ENCODE results near the gene MLXIP. TPM values are rescaled to one million over a fixed set of nuclear protein-coding genes. Genes with fewer than 3 reads are reported as not detected.

Gene MLXIP
- total and polyA plus RNA-seq, 12 donors, result 13.7 to 98.1 (median 40.1) TPM

GRCh38 chr12:122097584-122097926, 19.0 kb downstream of the MLXIP start:
- peaks cover 54 to 71% of the 10 kb centered on the region in 2 donors for H3K4me1 ChIP-seq (replicated peaks in 1 of 2)
- DNase-seq, result no peak
- peak overlapping the region; percentile 58 to 94 (median 80) for H3K27ac ChIP-seq
- TF ChIP-seq POLR2A (IDR thresholded peaks at IDR 0.05), result no peak
- TF ChIP-seq CTCF (IDR thresholded peaks at IDR 0.05), result no peak
- H3K36me3 ChIP-seq (replicated peaks in 1 of 2), result no peaks in the 10 kb centered on the region
- H3K9me3 ChIP-seq (replicated peaks in 1 of 3), result no peaks in the 10 kb centered on the region
- no peak overlapping the region for H3K4me3 ChIP-seq
- H3K27me3 ChIP-seq, result no peaks in the 10 kb centered on the region
- intact Hi-C loops (cut with DNase I), result no loop called here
- WGBS, 4 donors, result 7 to 36% (median 22%) methylated on average over 2 of the region's 2 CpGs

- Histone ChIP-seq H3K4me3 (no peak overlapping the region), H3K27ac (peak overlapping the region; percentile 58 to 94 (median 80)), H3K27me3 (no peaks in the 10 kb centered on the region), H3K4me1 (replicated peaks in 1 of 2) (peaks cover 54 to 71% of the 10 kb centered on the region in 2 donors), H3K36me3 (replicated peaks in 1 of 2) (no peaks in the 10 kb centered on the region), H3K9me3 (replicated peaks in 1 of 3) (no peaks in the 10 kb centered on the region)
- WGBS, 4 donors, result 9 to 20% (median 17%) methylated on average over 8 to 10 of the region's 10 CpGs
- TF ChIP-seq POLR2A (IDR thresholded peaks at IDR 0.05), result peak in 1 of 2 donors; percentile 65
- TF ChIP-seq CTCF (IDR thresholded peaks at IDR 0.05), result peak in 1 of 6 experiments; percentile 25
- DNase-seq, result peak; percentile 78 to 95 (median 90)
- intact Hi-C loops (cut with DNase I), result no loop called here
Measured at GRCh38 chr12:122097927-122098756, 19.6 kb downstream of the MLXIP start.

- Histone ChIP-seq H3K4me1 (replicated peaks in 1 of 2) (peaks cover 54 to 73% of the 10 kb centered on the region in 2 donors), H3K9me3 (replicated peaks in 1 of 3) (no peaks in the 10 kb centered on the region), H3K4me3 (no peak overlapping the region), H3K27me3 (no peaks in the 10 kb centered on the region), H3K27ac (peak overlapping the region in 4 of 5 donors; percentile 72 to 94 (median 86)), H3K36me3 (replicated peaks in 1 of 2) (no peaks in the 10 kb centered on the region)
- no peak for TF ChIP-seq CTCF (IDR thresholded peaks at IDR 0.05)
- TF ChIP-seq POLR2A (IDR thresholded peaks at IDR 0.05), result no peak
- peak in 1 of 7 donors; percentile 17 for DNase-seq
- intact Hi-C loops (cut with DNase I), result no loop called here
- 83 to 92% (median 88%) methylated on average over 2 to 6 of the region's 6 CpGs for WGBS, 4 donors
Measured at GRCh38 chr12:122099280-122099749, 20.8 kb downstream of the MLXIP start.

GRCh38 chr12:122099856-122100255, 21.3 kb downstream of the MLXIP start:
- peak overlapping the region in 3 of 5 donors; percentile 80 to 94 (median 93) for H3K27ac ChIP-seq
- no peaks in the 10 kb centered on the region for H3K27me3 ChIP-seq
- WGBS, 4 donors, result 48 to 64% (median 56%) methylated on average over 3 of the region's 3 CpGs
- H3K4me1 ChIP-seq (replicated peaks in 1 of 2), result peaks cover 54 to 79% of the 10 kb centered on the region in 2 donors
- no peaks in the 10 kb centered on the region for H3K36me3 ChIP-seq (replicated peaks in 1 of 2)
- no peak for TF ChIP-seq CTCF (IDR thresholded peaks at IDR 0.05)
- no peak for TF ChIP-seq POLR2A (IDR thresholded peaks at IDR 0.05)
- H3K4me3 ChIP-seq, result no peak overlapping the region
- DNase-seq, result peak in 1 of 7 donors; percentile 6
- H3K9me3 ChIP-seq (replicated peaks in 1 of 3), result no peaks in the 10 kb centered on the region
- intact Hi-C loops (cut with DNase I), result no loop called here
